Spleen (tissue), 11 donors: ENCODE measurements around the gene ASB13. TPM values are rescaled to one million over a fixed set of nuclear protein-coding genes. Genes with fewer than 3 reads are reported as not detected.

Source experiments
- DNase-seq: peaks from one replicate; pipeline ENCODE4 v3.0.0-alpha.2; 2020
- H3K27ac ChIP-seq, 8 donors: fragments of 200-600 bp; sonication (generic) in 7 of 8; 1 replicate in 4 of 8; 2 replicates in 4 of 8; pipeline versions ENCODE4 v1.5.0 to v1.8.0; 2016 to 2021; ENCODE audit warnings: inconsistent platforms in 4 of 8, mild to moderate bottlenecking in 4 of 8, moderate library complexity in 1 of 8
- H3K27me3 ChIP-seq, 7 donors: fragments of 200-600 bp; sonication (generic) in 6 of 7; replicated peaks in 1 of 7; 1 replicate in 4 of 7; 2 replicates in 3 of 7; pipeline versions ENCODE4 v1.5.0 to v1.8.0; 2016 to 2021; ENCODE audit warnings: inconsistent platforms in 3 of 7, mild to moderate bottlenecking in 1 of 7
- H3K36me3 ChIP-seq, 6 donors: fragments of 200-600 bp; sonication (generic) in 5 of 6; 1 replicate in 4 of 6; 2 replicates in 2 of 6; pipeline versions ENCODE4 v1.5.0 to v1.8.0; 2016 to 2021; ENCODE audit warnings: inconsistent platforms in 2 of 6
- H3K4me1 ChIP-seq, 6 donors: fragments of 200-600 bp; sonication (generic) in 5 of 6; 1 replicate in 3 of 6; 2 replicates in 3 of 6; pipeline versions ENCODE4 v1.5.0 to v1.8.0; 2016 to 2021; ENCODE audit warnings: inconsistent platforms in 3 of 6
- H3K4me3 ChIP-seq, 8 donors: fragments of 200-600 bp; sonication (generic) in 7 of 8; 1 replicate in 4 of 8; 2 replicates in 4 of 8; pipeline versions ENCODE4 v1.5.0 to v1.8.0; 2016 to 2021; ENCODE audit warnings: inconsistent platforms in 4 of 8, mild to moderate bottlenecking in 4 of 8, moderate library complexity in 2 of 8
- H3K9me3 ChIP-seq, 8 donors: fragments of 200-600 bp; sonication (generic) in 7 of 8; 1 replicate in 4 of 8; 2 replicates in 4 of 8; pipeline versions ENCODE4 v1.5.0 to v1.8.0; 2016 to 2021; ENCODE audit warnings: inconsistent platforms in 4 of 8
- POLR2A ChIP-seq, 3 donors: fragments of 450-650 bp; IDR thresholded peaks; one replicate each; pipeline ENCODE4 v1.5.1; 2017; ENCODE audit warnings: antibody characterized with exemption in 3 of 3, mild to moderate bottlenecking in 1 of 3
- POLR2AphosphoS5 ChIP-seq, 3 donors: sonication (generic); formaldehyde crosslinking; IDR thresholded peaks; one replicate each; pipeline ENCODE4 v1.5.1; 2017; ENCODE audit warnings: antibody characterized with exemption in 3 of 3
- WGBS, 5 donors: extraction: QIAGEN DNeasy Blood & Tissue Kit in 3 of 5; methylation state at CpG; one replicate each; pipeline versions ENCODE4 v1.1.5 to v1.1.7; 2013 to 2018; 5-methylcytosine and 5-hydroxymethylcytosine counted together
- intact Hi-C: fragments of 100-400 bp; cut with DNase I; formaldehyde crosslinking; loops from one replicate; pipeline ENCODE4 v1.15.0; 2023; ENCODE audit warnings: low total_unique reads
- polyA plus RNA-seq, 3 donors: library from polyadenylated mRNA; stranded (reverse); fragments of 200-250 nt; gene quantifications; one replicate each; pipeline ENCODE4 v1.2.1, GENCODE V29; 2013
- total RNA-seq, 7 donors: library from RNA; depleted of rRNA in 3 of 7; stranded (reverse); fragments of >200 nt in 3 of 7; fragmentation: NEBNext Ultra II Directional in 4 of 7; extraction: Animal tissue kit (Norgen Biotek cat#: 25700) in 4 of 7; gene quantifications; one replicate each; pipeline versions ENCODE4 v1.1.0 to v1.2.1, GENCODE V29; 2016 to 2021
- TF ChIP-seq, protein P1 (sequence below), 11 experiments: fragments of 200-600 bp in 7 of 11; fragments of 450-650 bp in 4 of 11; sonication (generic) in 4 of 11; IDR thresholded peaks in 8 of 11; conservative IDR thresholded peaks in 3 of 11; 1 replicate in 7 of 11; 2 replicates in 4 of 11; pipeline versions ENCODE4 v1.4.0 to v1.8.0; 2016 to 2021; ENCODE audit warnings: antibody characterized with exemption in 11 of 11, inconsistent platforms in 4 of 11, mild to moderate bottlenecking in 1 of 11
- donor health status: healthy with polysubstance abuse.
- donor health status: DM: no; HTN: no; CAD: no; lungs with moderate emphysema.
- donor health status: DM: no; HTN: no; CAD: no.
- donor health status: Bipolar disorder and iron deficiency.
- donor health status: healthy.
- donor health status: DM: no; HTN: no; CAD: no.
- donor health status: DM: yes; HTN: yes; CAD: no.

Gene ASB13
- total and polyA plus RNA-seq, 10 donors, result 17.0 to 29.6 (median 21.8) TPM

DNA sequence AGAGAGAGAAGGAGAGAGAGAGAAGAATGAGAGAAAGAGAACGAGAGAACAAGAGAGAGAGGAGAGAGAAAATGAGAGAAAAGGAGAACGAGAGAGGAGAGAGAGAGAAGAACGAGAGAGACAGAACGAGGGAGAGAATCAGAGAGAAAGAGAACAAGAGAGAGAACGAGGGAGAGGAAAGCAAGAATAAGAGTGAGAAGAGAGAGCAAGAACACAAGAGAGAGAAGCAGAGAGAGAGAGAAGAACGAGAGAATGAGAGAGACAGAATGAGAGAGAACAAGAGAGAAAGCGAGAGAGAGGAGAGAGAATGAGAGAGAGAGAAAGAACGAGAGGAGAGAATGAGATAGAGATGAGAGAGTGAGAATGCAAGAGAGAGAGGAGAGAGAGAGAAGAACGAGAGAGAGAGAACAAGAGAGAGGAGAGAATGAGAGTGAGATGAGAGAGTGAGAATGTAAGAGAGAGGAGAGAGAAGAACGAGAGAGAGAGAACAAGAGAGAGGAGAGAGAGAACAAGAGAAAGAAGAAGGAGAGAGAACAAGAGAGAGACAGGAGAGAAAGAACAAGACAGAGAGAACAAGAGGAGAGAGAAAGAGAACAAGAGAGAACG is 68.2 kb downstream of the ASB13 start:
- Histone ChIP-seq H3K9me3 (peaks cover 0 to 6% (median 4%) of the 10 kb centered on the region in 8 donors), H3K4me3 (no peak overlapping the region), H3K4me1 (peaks cover 0 to 10% (median 3%) of the 10 kb centered on the region in 6 donors), H3K36me3 (no peaks in the 10 kb centered on the region), H3K27me3 (peaks cover 0 to 36% (median 0%) of the 10 kb centered on the region in 7 donors), H3K27ac (no peak overlapping the region)
- DNase-seq, result no peak
- TF ChIP-seq POLR2AphosphoS5 (IDR thresholded peaks at IDR 0.05) (no peak), POLR2A (IDR thresholded peaks at IDR 0.05) (no peak)
- TF ChIP-seq, protein P1, sequence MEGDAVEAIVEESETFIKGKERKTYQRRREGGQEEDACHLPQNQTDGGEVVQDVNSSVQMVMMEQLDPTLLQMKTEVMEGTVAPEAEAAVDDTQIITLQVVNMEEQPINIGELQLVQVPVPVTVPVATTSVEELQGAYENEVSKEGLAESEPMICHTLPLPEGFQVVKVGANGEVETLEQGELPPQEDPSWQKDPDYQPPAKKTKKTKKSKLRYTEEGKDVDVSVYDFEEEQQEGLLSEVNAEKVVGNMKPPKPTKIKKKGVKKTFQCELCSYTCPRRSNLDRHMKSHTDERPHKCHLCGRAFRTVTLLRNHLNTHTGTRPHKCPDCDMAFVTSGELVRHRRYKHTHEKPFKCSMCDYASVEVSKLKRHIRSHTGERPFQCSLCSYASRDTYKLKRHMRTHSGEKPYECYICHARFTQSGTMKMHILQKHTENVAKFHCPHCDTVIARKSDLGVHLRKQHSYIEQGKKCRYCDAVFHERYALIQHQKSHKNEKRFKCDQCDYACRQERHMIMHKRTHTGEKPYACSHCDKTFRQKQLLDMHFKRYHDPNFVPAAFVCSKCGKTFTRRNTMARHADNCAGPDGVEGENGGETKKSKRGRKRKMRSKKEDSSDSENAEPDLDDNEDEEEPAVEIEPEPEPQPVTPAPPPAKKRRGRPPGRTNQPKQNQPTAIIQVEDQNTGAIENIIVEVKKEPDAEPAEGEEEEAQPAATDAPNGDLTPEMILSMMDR (IDR thresholded peaks at IDR 0.05 in 8 of 11, conservative IDR thresholded peaks at IDR 0.05 in 3 of 11), result no peak
- WGBS, 5 donors, result 77 to 84% (median 79%) methylated on average over 11 of the region's 11 CpGs
- intact Hi-C loops, result no loop called here

GRCh38 chr10:5596611-5597341 is 69.6 kb downstream of the ASB13 start:
- no peaks in the 10 kb centered on the region for H3K9me3 ChIP-seq
- intact Hi-C loops, result no loop called here
- H3K27ac ChIP-seq, result no peak overlapping the region
- H3K4me1 ChIP-seq, result peaks cover 0 to 10% (median 3%) of the 10 kb centered on the region in 6 donors
- TF ChIP-seq POLR2A (IDR thresholded peaks at IDR 0.05), result no peak
- TF ChIP-seq, protein P1 (IDR thresholded peaks at IDR 0.05 in 8 of 11, conservative IDR thresholded peaks at IDR 0.05 in 3 of 11), result no peak
- no peak for TF ChIP-seq POLR2AphosphoS5 (IDR thresholded peaks at IDR 0.05)
- no peaks in the 10 kb centered on the region for H3K36me3 ChIP-seq
- WGBS, 5 donors, result 63 to 90% (median 86%) methylated on average over 12 to 26 of the region's 26 CpGs
- peaks cover 0 to 45% (median 0%) of the 10 kb centered on the region in 7 donors for H3K27me3 ChIP-seq
- DNase-seq, result no peak
- no peak overlapping the region for H3K4me3 ChIP-seq

DNA sequence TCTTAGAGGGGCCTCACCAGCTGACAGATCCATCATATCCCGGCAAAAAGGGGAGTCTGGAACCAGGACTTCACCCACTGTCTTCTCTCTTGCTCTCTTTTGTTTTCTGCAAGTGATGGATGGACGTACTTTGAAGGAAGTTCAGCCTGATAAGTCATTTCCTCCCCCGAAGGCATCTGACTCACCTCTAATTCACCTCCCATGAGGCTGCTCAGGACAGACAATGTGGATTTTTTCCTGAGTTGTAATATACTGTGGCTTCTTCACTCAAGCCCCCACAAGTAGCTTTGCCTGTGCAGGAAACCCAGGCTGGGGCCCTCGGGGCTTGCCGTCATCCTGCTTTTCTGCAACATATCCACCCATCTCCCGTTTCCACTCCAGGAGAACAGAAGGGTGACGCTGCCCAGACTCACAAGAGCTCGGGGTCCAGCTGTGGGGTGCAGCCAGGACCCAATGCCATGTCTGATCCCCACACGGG is 70.4 kb downstream of the ASB13 start:
- TF ChIP-seq, protein P1 (IDR thresholded peaks at IDR 0.05 in 8 of 11, conservative IDR thresholded peaks at IDR 0.05 in 3 of 11), result no peak
- Histone ChIP-seq H3K4me1 (peaks cover 0 to 10% (median 3%) of the 10 kb centered on the region in 6 donors), H3K27me3 (peaks cover 0 to 50% (median 2%) of the 10 kb centered on the region in 7 donors), H3K36me3 (no peaks in the 10 kb centered on the region), H3K27ac (no peak overlapping the region), H3K9me3 (no peaks in the 10 kb centered on the region), H3K4me3 (no peak overlapping the region)
- WGBS, 5 donors, result 40 to 52% (median 45%) methylated on average over 9 of the region's 9 CpGs
- no peak for DNase-seq
- intact Hi-C loops, result no loop called here

DNA sequence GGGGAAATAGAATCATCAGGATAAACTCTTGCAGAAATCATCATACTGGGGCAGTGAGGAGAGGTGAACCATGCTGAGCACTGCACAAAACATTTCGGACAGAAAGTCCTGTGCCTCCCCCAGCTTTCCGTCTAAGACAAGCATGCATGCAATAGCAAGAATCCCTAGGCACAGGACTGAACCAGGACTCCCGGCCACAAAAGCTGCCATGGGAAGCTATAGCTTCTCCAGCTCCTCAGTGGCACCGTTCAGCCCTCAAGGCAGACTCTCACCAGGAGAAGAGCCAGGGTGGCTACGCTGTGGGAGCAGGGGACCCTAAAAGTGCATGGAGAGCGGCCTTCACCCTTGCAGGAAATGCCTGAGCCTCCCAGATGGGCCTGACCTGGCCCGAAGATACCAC is 70.8 kb downstream of the ASB13 start:
- Histone ChIP-seq H3K27ac (no peak overlapping the region), H3K27me3 (peaks cover 0 to 52% (median 2%) of the 10 kb centered on the region in 7 donors), H3K36me3 (no peaks in the 10 kb centered on the region), H3K4me3 (no peak overlapping the region), H3K9me3 (no peaks in the 10 kb centered on the region), H3K4me1 (peaks cover 0 to 10% (median 3%) of the 10 kb centered on the region in 6 donors)
- no peak for DNase-seq
- WGBS, 5 donors, result 20 to 67% (median 66%) methylated on average over 3 to 7 of the region's 7 CpGs
- TF ChIP-seq POLR2A (IDR thresholded peaks at IDR 0.05) (no peak), POLR2AphosphoS5 (IDR thresholded peaks at IDR 0.05) (no peak)
- TF ChIP-seq, protein P1 (IDR thresholded peaks at IDR 0.05 in 8 of 11, conservative IDR thresholded peaks at IDR 0.05 in 3 of 11), result no peak
- intact Hi-C loops, result no loop called here
